Hematopoietic multipotent progenitor cell treated with erythropoietin and hydrocortisone succinate and interleukin-3 and kit ligand, for 17 days (in vitro differentiated cells): ENCODE measurements around the gene ITPKB.
A peak's percentile ranks its signal among the peaks of the same experiment; 100 is the strongest.

Experiments used
- DNase-seq: peaks from one replicate; pipeline ENCODE4 v3.0.0-alpha.2; 2015; ENCODE audit warnings: low spot score

The ITPKB gene

GRCh38 chr1:226685196-226685820 lies 53.8 kb downstream of the ITPKB start:
- no peak for DNase-seq

DNA sequence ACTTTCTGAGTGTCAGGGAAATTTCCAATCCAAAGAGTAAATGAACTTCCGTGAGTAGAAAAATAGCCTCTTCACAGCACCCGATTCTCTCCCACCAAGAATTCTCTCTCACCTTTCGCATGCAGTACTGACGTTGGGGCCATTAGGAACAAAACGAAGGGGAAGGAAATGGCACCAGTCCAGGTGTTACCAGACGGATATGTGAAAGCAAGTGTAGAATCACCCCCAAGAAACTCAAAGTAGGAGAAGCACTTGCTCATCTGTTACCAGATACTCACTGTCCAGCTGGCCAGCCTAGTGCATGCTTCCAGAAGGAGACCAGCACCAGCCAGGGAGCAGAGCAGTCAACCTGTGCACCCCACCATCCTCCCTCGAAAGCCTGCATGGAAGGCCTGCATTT lies 55.1 kb downstream of the ITPKB start:
- DNase-seq, result no peak

- no peak for DNase-seq
Measured at GRCh38 chr1:226682871-226683814, 55.9 kb downstream of the ITPKB start.

- no peak for DNase-seq
Measured at GRCh38 chr1:226681652-226682493, 57.2 kb downstream of the ITPKB start.

DNA sequence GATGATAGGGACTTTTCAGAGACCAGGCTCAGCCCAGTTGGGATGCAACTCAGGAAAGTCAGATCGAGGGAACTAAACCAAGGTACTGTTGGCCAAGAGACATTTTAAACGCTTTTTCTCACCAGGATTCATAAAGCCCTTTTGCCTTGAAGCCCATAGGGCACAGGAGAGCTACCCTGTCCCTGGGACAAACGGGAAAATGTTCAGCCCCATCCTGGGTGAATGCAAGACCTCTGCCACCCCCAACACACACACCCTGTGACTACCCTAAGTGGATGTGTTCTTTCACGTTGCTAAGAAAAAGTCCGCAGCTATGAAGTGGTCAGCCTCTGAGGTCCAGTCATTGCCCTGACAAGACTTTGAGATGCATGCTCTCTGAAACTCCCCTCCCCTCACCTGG lies 58.4 kb downstream of the ITPKB start:
- DNase-seq, result no peak

GRCh38 chr1:226679853-226680516 lies 59.1 kb downstream of the ITPKB start:
- DNase-seq, result peak; percentile 44

- no peak for DNase-seq
Measured at GRCh38 chr1:226679262-226679661, 59.8 kb downstream of the ITPKB start.

DNA sequence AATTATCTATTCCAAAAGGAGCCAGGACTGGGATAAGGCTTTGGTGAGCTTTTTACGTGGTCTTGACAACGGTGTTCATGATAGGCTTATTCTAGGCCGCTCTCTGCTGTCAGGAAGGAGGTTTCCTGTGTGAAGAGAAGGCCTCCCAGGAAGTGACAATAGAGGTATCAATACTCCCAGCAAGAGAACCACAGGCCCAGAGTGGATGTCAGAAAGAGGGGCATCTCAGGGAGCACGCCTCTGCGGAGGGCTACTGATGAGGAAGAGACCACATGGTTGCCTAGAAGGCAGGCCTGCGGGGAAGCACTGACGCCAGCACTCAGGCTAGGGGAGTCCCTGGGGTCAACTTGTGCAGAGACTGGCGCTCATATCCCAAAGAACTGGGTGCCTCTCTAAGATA lies 60.4 kb downstream of the ITPKB start:
- no peak for DNase-seq

GRCh38 chr1:226678251-226678650 lies 60.8 kb downstream of the ITPKB start:
- no peak for DNase-seq

GRCh38 chr1:226677027-226678020 lies 61.8 kb downstream of the ITPKB start:
- no peak for DNase-seq

- no peak for DNase-seq
Measured at GRCh38 chr1:226676381-226676780, 62.7 kb downstream of the ITPKB start.

GRCh38 chr1:226675715-226676357 lies 63.2 kb downstream of the ITPKB start:
- no peak for DNase-seq

DNA sequence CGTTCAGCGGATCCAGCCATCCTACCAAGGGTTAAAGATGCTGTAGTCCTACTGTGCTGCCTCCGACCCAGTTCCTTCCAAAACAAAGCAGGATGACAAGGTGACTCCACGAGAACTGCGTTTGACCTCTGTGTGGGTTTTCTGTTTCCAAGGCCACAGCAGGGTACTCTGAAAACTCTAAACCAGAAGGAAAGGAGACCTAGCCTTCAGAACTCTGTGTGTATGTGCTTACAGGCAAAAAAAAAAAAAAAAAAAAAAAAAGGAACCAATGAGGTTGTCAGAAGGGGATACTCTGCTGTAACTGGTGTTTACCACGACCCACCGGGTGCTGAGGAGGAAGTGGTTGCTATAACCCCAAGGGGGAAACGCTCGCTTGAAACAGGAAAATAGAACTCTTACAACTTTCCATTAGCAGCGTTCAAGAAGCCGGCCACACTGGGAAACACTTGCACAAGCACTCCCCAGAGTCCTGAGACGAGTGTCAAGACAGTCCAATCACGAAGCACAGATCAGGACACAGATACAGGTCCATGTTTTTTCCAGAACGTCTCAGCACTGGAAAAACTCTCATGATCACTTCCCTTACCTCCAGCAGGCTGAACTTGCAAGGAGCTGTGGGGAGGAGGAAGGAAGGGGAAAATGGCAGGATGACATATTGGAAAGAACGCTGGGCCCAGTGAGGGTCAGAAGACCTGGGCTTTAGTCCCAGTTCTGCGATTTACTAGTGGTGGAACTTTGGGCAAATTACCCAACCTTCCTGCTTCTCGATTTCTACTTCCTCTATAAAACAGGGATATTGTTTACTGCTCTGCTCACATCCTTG lies 64.0 kb downstream of the ITPKB start:
- no peak for DNase-seq

DNA sequence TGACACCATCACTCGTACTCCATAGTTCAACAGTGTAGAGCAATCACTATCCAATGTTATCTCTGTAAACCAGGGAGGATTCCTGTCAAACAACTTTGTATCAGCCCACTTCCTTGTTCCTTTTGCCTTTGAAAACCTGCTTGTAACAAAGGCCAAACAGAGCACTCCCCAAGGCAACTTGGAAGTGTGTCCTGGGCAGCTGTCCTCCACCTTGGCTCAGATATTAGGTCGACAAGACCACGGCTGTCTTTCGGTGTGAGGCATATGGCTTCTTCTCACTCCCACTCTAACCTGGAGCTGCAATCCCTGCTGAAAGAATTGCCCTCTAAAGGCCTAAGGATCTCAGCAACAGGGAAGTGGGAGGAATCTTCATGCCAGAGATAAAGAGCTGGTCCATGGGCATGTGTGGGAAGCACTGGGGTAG lies 66.7 kb downstream of the ITPKB start:
- DNase-seq, result no peak

GRCh38 chr1:226671277-226671676 lies 67.8 kb downstream of the ITPKB start:
- no peak for DNase-seq

DNA sequence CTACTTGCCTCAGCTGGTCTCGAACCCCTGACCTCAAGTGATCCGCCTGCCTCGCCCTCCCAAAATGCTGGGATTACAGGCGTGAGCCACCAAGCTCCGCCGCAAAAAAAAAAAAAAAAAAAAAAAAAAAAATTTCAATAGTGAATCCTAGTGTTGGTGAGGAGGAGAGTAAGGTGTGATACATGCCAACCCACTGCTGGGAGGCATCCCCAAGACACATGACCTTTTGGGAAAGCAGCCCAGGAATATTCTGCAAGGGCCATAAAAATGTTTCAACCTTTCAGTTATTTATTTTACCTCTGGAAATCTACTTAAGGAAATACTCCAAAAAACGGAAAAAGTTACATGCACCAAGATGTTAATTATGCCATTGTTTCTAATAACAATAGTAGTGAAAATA lies 69.0 kb downstream of the ITPKB start:
- DNase-seq, result no peak

GRCh38 chr1:226668173-226668560 lies 70.9 kb downstream of the ITPKB start:
- no peak for DNase-seq

DNA sequence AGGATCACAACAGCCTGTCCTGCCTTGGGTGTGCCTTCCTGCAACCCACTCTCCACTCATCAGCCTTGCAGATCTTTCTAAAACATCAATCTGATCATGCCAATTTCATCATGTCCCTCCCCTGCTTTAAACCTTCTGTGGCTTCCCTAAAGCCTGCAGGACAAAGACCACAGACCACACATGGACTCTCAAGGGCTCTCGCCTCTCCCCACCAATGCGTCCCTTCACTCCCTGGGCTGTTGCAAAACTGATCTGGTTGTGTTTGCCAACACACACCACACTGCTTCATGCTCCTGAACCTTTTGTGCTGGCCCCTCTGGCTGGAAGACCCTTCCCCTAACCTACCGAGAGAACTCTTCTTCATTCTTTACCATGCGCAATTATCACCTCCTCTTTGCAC lies 72.4 kb downstream of the ITPKB start:
- DNase-seq, result no peak

GRCh38 chr1:226666164-226666506 lies 72.9 kb downstream of the ITPKB start:
- no peak for DNase-seq
